Activated T-cell treated with anti-CD3 and anti-CD28 coated beads, Interleukin-2, amount 50 U/mL, for 72 hours (primary cell): ENCODE measurements around the gene DYNC2H1. TPM values are rescaled to one million over a fixed set of nuclear protein-coding genes. Genes with fewer than 3 reads are reported as not detected.

Source experiments
- ATAC-seq, 2 donors: fragments of 150-1000 bp; cut with Tn5 transposase; replicated peaks in 1 of 2; 2 replicates each; pipeline ENCODE4 v1.10.0; 2021; ENCODE audit warnings: moderate library complexity in 2 of 2, mild to moderate bottlenecking in 1 of 2
- DNase-seq, 2 donors: peaks; one replicate each; pipeline ENCODE4 v3.0.0; 2021 to 2022; ENCODE audit warnings: mixed read lengths in 1 of 2
- H3K27ac Mint-ChIP-seq: one replicate; pipeline ENCODE4 v1.8.0; 2022; ENCODE audit warnings: mild to moderate bottlenecking, moderate library complexity, mixed read lengths
- H3K27me3 Mint-ChIP-seq: one replicate; pipeline ENCODE4 v1.8.0; 2022; ENCODE audit warnings: low read depth, mixed read lengths
- H3K36me3 Mint-ChIP-seq, 2 donors: one replicate each; pipeline ENCODE4 v1.8.0; 2022; ENCODE audit warnings: mixed read lengths in 2 of 2, mild to moderate bottlenecking in 1 of 2; ENCODE audit not compliant: insufficient read depth in 2 of 2
- H3K4me1 Mint-ChIP-seq: one replicate; pipeline ENCODE4 v1.8.0; 2022; ENCODE audit warnings: low read depth, mixed read lengths
- H3K4me3 Mint-ChIP-seq, 2 donors: one replicate each; pipeline ENCODE4 v1.8.0; 2022; ENCODE audit warnings: mild to moderate bottlenecking in 2 of 2, mixed read lengths in 2 of 2, moderate library complexity in 2 of 2
- H3K9me3 Mint-ChIP-seq, 2 donors: one replicate each; pipeline ENCODE4 v1.8.0; 2022; ENCODE audit warnings: mixed read lengths in 2 of 2
- total RNA-seq, 2 donors: library from RNA; stranded (reverse); gene quantifications; one replicate each; pipeline ENCODE4 v1.2.3, GENCODE V29; 2022

DYNC2H1 gene
- total RNA-seq, 2 donors from 2014 or later, result 1.5 to 2.2 TPM

DNA sequence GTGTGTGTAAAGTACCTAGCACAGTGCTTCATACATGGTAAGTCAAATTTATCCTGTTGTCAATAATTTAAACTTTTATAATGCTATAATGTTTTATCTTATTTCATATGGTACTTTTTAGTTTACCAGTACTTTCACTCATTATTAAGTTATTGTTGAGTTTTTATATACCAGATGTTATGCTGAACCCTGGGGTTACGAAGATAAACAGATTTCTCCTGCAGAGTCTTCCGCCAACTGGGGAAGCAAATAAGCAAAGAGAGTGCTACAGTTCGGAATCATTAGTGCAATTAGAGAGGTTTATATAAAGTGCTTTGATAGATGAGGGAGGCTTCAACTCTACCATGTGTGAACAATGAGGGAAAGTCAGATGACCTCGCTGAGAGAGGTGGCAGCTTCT, 362.3 kb downstream of the DYNC2H1 start:
- H3K27ac Mint-ChIP-seq, result no peak overlapping the region
- H3K4me1 Mint-ChIP-seq, result no peaks in the 10 kb centered on the region
- no peaks in the 10 kb centered on the region for H3K36me3 Mint-ChIP-seq
- no peaks in the 10 kb centered on the region for H3K27me3 Mint-ChIP-seq
- no peaks in the 10 kb centered on the region for H3K9me3 Mint-ChIP-seq
- ATAC-seq (no peak), DNase-seq (no peak)
- no peak overlapping the region for H3K4me3 Mint-ChIP-seq

DNA sequence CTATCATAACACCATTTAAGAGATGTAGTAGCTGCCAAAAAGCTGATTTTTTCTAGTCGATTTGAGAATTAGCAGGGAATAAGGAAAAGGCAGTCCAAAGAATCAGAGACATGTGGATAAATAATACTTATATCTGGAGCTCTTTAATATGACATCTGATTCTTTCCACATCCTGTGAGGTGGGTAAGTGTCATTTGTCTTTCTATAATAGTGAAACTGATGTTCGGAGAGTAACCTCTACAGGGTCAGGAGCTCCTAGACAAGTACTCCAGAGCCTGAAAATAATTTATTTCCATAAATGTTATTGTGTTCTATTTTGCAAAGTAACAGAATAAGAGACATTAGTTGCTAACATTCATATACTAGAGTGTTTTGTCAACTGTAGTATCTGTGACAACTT, 367.6 kb downstream of the DYNC2H1 start:
- H3K4me1 Mint-ChIP-seq, result no peaks in the 10 kb centered on the region
- no peaks in the 10 kb centered on the region for H3K36me3 Mint-ChIP-seq
- DNase-seq (no peak), ATAC-seq (no peak)
- H3K27ac Mint-ChIP-seq, result no peak overlapping the region
- no peak overlapping the region for H3K4me3 Mint-ChIP-seq
- H3K27me3 Mint-ChIP-seq, result no peaks in the 10 kb centered on the region
- no peaks in the 10 kb centered on the region for H3K9me3 Mint-ChIP-seq

DNA sequence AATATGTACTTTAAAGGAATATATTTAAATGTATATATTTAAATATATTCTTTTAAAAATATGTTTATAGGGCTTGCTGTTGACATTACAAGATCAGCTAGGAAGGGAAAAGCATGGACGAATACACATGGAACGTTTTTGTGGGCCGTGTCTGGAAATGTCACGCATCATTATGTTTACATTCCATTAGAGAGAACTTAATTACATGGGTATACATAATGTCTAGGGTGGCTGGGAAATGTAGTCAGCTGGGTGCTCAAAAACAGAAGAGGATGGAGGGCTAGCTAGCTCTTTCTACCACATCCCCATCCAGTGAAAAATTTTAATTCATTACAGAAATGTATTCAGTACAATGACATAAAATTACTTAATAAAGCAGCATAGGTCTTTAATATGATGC, 371.2 kb downstream of the DYNC2H1 start:
- H3K4me1 Mint-ChIP-seq, result no peaks in the 10 kb centered on the region
- no peak for DNase-seq
- no peak for ATAC-seq
- no peaks in the 10 kb centered on the region for H3K9me3 Mint-ChIP-seq
- H3K27ac Mint-ChIP-seq, result no peak overlapping the region
- H3K4me3 Mint-ChIP-seq, result no peak overlapping the region
- no peaks in the 10 kb centered on the region for H3K27me3 Mint-ChIP-seq
- no peaks in the 10 kb centered on the region for H3K36me3 Mint-ChIP-seq

DNA sequence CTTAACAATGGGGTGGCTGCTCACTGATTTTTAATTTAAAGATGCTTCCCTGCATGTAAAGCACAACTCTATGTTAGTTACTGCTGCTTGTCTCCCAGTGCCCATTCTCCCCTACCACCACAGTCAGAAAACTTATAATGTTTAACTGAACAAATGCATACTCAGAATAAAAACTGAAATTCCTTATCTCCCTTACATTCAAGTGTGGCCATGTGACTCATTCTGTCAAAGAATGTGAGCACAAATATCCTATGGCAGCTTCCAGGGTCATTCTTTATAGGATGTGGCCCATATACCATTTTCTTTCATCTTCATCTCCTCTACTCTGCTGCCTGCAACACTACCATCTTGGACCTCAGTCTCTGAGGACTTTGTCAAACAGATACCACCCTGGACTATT, 374.8 kb downstream of the DYNC2H1 start:
- no peaks in the 10 kb centered on the region for H3K27me3 Mint-ChIP-seq
- no peak overlapping the region for H3K4me3 Mint-ChIP-seq
- DNase-seq, result no peak
- no peak overlapping the region for H3K27ac Mint-ChIP-seq
- no peaks in the 10 kb centered on the region for H3K4me1 Mint-ChIP-seq
- H3K9me3 Mint-ChIP-seq, result no peaks in the 10 kb centered on the region
- no peaks in the 10 kb centered on the region for H3K36me3 Mint-ChIP-seq
- ATAC-seq, result no peak

DNA sequence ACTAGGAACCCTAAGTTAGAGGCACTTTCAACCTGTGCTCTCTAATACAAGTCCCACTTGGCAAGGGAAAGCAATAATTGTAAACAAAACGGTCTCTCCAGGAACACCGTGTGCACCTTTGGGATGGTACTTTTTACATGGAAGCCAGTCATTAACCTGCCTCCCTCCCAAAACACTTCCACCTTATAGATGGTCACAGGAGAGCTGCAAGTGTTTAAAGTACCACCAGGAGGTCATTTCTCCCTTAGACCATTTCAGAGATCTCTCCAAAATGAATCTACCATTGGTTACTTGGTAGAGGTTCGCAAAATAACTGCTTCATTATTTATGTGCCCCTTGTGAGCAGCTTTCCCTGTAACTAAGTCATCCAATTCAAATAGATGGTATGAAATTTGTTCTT, 375.3 kb downstream of the DYNC2H1 start:
- Mint-ChIP-seq H3K9me3 (no peaks in the 10 kb centered on the region), H3K4me1 (no peaks in the 10 kb centered on the region), H3K27ac (no peak overlapping the region), H3K27me3 (no peaks in the 10 kb centered on the region), H3K36me3 (no peaks in the 10 kb centered on the region), H3K4me3 (no peak overlapping the region)
- DNase-seq, result no peak
- ATAC-seq, result no peak

DNA sequence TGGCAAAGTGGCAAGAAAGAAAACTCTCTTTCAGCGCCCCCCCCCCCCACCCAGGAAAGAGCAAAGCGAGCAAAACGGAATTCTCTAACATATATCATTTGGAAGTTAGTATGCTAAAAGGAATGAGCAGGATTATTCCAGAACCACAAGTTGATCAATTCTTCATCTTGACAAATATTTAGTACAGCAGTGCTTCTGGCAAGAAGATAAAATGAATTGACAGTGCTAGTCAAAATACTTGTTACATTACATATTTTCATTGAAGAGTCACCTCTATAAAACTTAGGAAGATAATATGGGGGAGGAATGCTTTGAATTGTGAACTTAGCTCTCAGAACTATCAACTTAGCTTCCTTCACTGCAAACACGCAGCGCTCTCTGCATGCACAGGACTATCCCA, 377.4 kb downstream of the DYNC2H1 start:
- no peak overlapping the region for H3K4me3 Mint-ChIP-seq
- H3K4me1 Mint-ChIP-seq, result no peaks in the 10 kb centered on the region
- ATAC-seq, result no peak
- no peaks in the 10 kb centered on the region for H3K9me3 Mint-ChIP-seq
- no peak overlapping the region for H3K27ac Mint-ChIP-seq
- no peak for DNase-seq
- no peaks in the 10 kb centered on the region for H3K27me3 Mint-ChIP-seq
- H3K36me3 Mint-ChIP-seq, result no peaks in the 10 kb centered on the region

DNA sequence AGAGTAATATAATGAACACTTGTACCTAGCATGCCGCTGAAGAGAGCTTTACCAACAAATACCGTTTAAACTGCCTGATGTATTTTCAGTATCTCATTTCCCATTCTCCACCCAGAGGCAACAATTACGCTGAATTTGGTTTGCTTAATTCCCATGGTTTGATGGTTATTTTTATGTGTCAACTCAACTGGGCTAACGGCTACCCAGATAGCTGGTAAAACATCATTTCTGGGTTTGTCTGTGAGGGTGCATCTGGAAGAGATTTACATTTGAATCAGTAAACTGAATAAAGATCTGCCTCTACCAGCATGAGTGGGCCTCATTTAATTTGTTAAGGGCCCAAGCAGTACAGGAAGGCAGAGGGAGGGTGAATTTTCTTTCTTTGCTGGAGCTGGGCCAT, 377.9 kb downstream of the DYNC2H1 start:
- Mint-ChIP-seq H3K27me3 (no peaks in the 10 kb centered on the region), H3K4me3 (no peak overlapping the region), H3K9me3 (no peaks in the 10 kb centered on the region), H3K27ac (no peak overlapping the region), H3K4me1 (no peaks in the 10 kb centered on the region), H3K36me3 (no peaks in the 10 kb centered on the region)
- DNase-seq (no peak), ATAC-seq (no peak)

DNA sequence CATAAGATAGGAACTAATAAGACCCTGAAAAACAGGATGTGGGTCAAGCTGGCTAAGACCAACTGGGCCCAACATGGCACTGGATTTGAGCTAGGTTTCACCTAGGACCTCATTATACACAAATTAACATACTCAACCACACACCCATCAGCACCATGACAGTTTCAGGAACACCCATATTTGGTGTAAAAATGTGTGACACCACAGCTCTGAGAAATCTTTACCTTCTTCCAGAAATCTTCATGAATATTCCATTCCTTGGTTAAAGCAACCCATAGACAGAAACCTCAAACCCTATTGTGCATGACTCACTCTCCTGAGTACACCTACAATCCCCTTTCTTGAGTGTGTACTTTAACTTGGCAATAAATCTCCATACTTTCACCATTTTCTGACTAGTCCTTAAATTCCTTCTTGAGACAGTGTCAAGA, 378.8 kb downstream of the DYNC2H1 start:
- H3K27ac Mint-ChIP-seq, result peak overlapping the region; percentile 12
- H3K4me3 Mint-ChIP-seq, result no peak overlapping the region
- no peaks in the 10 kb centered on the region for H3K27me3 Mint-ChIP-seq
- no peaks in the 10 kb centered on the region for H3K4me1 Mint-ChIP-seq
- ATAC-seq (peak; percentile 89 to 93), DNase-seq (peak; percentile 3 to 7)
- H3K9me3 Mint-ChIP-seq, result no peaks in the 10 kb centered on the region
- H3K36me3 Mint-ChIP-seq, result no peaks in the 10 kb centered on the region

DNA sequence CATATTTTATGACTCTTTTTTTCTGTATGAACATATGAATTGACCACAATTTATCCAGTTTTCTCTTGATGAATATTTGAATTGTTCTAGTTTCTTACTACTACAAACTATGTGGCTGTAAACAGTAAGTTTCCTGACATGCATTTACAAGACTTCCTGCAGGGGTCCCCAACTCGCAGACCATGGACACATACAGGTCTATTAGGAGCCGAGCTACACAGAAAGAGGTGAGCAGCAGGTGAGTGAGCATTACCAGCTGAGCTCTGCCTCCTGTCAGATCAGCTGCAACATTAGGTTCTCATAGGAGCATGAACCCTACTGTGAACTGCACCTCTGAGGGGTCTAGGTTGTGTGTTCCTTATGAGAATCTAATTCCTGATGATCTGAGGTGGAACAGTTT, 379.4 kb downstream of the DYNC2H1 start:
- H3K9me3 Mint-ChIP-seq, result no peaks in the 10 kb centered on the region
- DNase-seq, result no peak
- no peaks in the 10 kb centered on the region for H3K4me1 Mint-ChIP-seq
- ATAC-seq, result peak in 1 of 2 donors; percentile 33
- H3K27me3 Mint-ChIP-seq, result no peaks in the 10 kb centered on the region
- H3K36me3 Mint-ChIP-seq, result no peaks in the 10 kb centered on the region
- H3K4me3 Mint-ChIP-seq, result no peak overlapping the region
- no peak overlapping the region for H3K27ac Mint-ChIP-seq

DNA sequence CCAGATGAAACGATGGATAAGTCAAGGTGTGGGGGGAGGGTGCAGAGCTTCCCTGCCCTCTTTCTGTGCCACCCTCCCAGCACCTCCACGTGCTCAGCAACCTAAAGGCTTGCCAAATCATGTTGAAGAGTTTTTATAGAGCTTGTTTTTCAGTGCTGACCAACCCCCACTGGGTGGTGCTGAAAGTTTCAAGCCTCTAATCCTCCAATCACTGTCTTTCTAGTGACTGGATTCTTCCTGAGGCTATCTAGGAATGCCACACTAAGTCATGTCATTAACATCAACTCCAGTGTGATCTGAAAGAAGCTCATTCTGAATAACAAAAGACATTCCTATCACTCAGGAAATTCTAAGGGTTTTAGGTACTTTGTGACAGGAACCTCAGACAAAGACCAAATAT, 382.6 kb downstream of the DYNC2H1 start:
- Mint-ChIP-seq H3K27ac (no peak overlapping the region), H3K36me3 (no peaks in the 10 kb centered on the region), H3K27me3 (no peaks in the 10 kb centered on the region), H3K4me3 (no peak overlapping the region), H3K9me3 (no peaks in the 10 kb centered on the region), H3K4me1 (no peaks in the 10 kb centered on the region)
- ATAC-seq (no peak), DNase-seq (no peak)

DNA sequence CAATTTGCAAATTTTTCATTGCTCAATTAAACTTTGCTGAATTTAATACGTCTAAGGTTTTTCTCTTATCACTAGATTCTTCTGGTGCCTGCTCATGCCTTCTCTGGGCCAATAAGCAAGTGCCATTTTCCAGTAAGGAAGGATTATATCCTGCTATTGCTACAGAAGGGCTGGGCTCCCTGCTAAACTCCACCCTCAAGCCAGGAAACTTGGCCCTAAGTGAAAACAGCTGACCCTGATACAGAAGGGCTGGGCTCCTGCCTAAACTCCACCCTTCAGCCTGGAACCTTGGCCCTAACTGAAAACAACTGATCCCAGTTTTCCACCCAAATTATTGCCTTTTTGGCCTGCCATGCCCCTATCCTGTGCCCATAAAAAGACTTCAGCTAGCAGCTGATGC, 385.3 kb downstream of the DYNC2H1 start:
- no peak overlapping the region for H3K4me3 Mint-ChIP-seq
- H3K36me3 Mint-ChIP-seq, result no peaks in the 10 kb centered on the region
- H3K27ac Mint-ChIP-seq, result no peak overlapping the region
- no peaks in the 10 kb centered on the region for H3K4me1 Mint-ChIP-seq
- H3K27me3 Mint-ChIP-seq, result no peaks in the 10 kb centered on the region
- no peak for DNase-seq
- H3K9me3 Mint-ChIP-seq, result no peaks in the 10 kb centered on the region
- ATAC-seq, result no peak

DNA sequence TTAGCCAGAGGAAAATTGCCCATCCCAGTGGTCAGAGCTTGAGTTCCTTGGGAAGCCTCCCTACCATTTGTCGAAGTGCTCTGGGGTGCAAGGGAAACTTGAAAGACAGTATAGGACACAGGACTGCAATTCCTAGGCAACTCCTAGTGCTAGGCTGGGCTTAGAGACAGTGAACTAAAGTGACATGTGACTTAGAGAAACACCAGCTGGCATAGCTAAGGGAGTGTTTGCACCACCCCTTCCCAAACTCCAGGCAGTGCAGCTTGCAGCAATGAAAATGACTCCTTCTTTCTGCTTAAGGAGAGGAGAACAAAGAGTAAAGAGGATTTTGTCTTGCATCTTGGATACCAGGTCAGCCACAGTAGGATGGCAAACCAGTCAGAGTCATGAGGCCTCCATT, 388.0 kb downstream of the DYNC2H1 start:
- no peak for ATAC-seq
- no peak for DNase-seq
- no peak overlapping the region for H3K4me3 Mint-ChIP-seq
- no peaks in the 10 kb centered on the region for H3K4me1 Mint-ChIP-seq
- peaks cover 0 to 2% of the 10 kb centered on the region in 2 donors for H3K9me3 Mint-ChIP-seq
- no peak overlapping the region for H3K27ac Mint-ChIP-seq
- no peaks in the 10 kb centered on the region for H3K36me3 Mint-ChIP-seq
- no peaks in the 10 kb centered on the region for H3K27me3 Mint-ChIP-seq

DNA sequence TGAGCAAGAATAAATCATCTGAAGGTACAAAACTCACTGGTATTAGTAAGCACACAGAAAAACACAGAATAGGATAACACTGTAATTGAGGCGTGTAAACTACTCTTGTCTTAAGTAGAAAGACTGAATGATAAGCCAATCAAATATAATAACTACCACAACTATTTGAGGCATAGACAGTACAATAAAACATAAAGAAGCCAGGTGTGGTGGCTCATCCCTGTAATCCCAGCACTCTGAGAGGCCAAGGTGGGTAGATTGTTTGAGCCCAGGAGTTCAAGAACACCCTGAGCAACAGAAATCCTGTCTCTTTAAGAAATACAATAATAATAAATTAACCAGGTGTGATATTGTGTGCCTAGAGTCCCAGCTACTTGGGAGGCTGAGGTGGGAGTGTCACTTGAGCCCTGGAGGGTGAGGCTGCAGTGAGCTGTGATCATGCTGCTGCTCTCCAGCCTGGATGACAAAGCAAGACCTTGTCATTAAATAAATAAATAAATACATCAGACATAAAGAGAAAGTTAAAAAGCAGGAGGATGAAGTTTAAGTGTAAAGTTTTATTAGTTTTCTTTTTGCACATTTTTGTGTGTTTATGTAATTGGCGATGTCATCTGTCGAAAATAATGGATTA, 390.6 kb downstream of the DYNC2H1 start:
- no peak for ATAC-seq
- H3K4me3 Mint-ChIP-seq, result no peak overlapping the region
- no peak for DNase-seq
- no peaks in the 10 kb centered on the region for H3K36me3 Mint-ChIP-seq
- no peaks in the 10 kb centered on the region for H3K27me3 Mint-ChIP-seq
- no peaks in the 10 kb centered on the region for H3K4me1 Mint-ChIP-seq
- no peak overlapping the region for H3K27ac Mint-ChIP-seq
- H3K9me3 Mint-ChIP-seq, result peaks cover 2% of the 10 kb centered on the region in 2 donors

DNA sequence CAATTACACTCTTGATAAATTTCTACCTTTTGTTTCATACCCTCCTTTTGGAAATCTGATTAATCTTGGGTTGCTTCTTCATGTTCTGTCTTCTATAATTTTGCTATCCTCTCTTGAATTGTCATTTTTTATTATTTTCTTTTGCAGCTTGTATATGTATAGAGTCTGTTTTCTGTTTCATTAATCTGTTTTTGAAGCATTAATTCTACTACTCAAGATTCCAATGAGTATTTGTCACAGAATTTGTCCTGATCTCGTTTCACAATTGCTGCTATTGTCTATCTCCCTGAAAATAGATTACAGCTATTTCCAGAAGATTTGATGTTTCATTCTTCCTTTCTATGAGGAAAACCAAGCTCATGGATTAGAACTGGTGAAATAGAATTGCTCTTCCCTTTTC, 406.1 kb downstream of the DYNC2H1 start:
- ATAC-seq (no peak), DNase-seq (no peak)
- no peaks in the 10 kb centered on the region for H3K36me3 Mint-ChIP-seq
- no peaks in the 10 kb centered on the region for H3K4me1 Mint-ChIP-seq
- H3K27ac Mint-ChIP-seq, result no peak overlapping the region
- H3K4me3 Mint-ChIP-seq, result no peak overlapping the region
- no peaks in the 10 kb centered on the region for H3K9me3 Mint-ChIP-seq
- H3K27me3 Mint-ChIP-seq, result no peaks in the 10 kb centered on the region
